IMR-90 (cell line): Measurements from ENCODE around the gene NTF3.

Experiments used
- BHLHE40 ChIP-seq: fragments of 150-350 bp; IDR thresholded peaks from 2 replicates; pipeline ENCODE4 v1.6.1; 2016; ENCODE audit warnings: mild to moderate bottlenecking, low read depth, low read length
- CEBPB ChIP-seq: IDR thresholded peaks from 2 replicates; pipeline ENCODE4 v1.6.1; 2012; ENCODE audit warnings: low read depth, low read length, improper control_type of control experiment
- CHD1 ChIP-seq: IDR thresholded peaks from 2 replicates; pipeline ENCODE4 v1.6.1; 2012; ENCODE audit warnings: low read depth, low read length, improper control_type of control experiment
- CTCF ChIP-seq: conservative IDR thresholded peaks from 2 replicates; pipeline ENCODE4 v1.5.1; 2012; ENCODE audit warnings: mild to moderate bottlenecking, low read depth, low read length, improper control_type of control experiment
- FOS ChIP-seq: fragments of 150-350 bp; IDR thresholded peaks from 2 replicates; pipeline ENCODE4 v1.6.1; 2016; ENCODE audit warnings: low read depth, low read length
- MAFK ChIP-seq: IDR thresholded peaks from 2 replicates; pipeline ENCODE4 v1.6.1; 2012; ENCODE audit warnings: low read depth, low read length, improper control_type of control experiment
- MAZ ChIP-seq: IDR thresholded peaks from 2 replicates; pipeline ENCODE4 v1.6.1; 2012; ENCODE audit warnings: low read depth, mild to moderate bottlenecking, low read length, improper control_type of control experiment, moderate library complexity, borderline replicate concordance
- MXI1 ChIP-seq: IDR thresholded peaks from 2 replicates; pipeline ENCODE4 v1.6.1; 2012; ENCODE audit warnings: low read depth, mild to moderate bottlenecking, low read length, moderate library complexity, borderline replicate concordance
- NFE2L2 ChIP-seq: fragments of 150-350 bp; IDR thresholded peaks from 2 replicates; pipeline ENCODE4 v1.6.1; 2016; ENCODE audit warnings: low read depth, mild to moderate bottlenecking, low read length
- POLR2A ChIP-seq: IDR thresholded peaks from 2 replicates; pipeline ENCODE4 v1.6.1; 2012; ENCODE audit warnings: mild to moderate bottlenecking, low read depth, low read length
- RAD21 ChIP-seq: IDR thresholded peaks from 2 replicates; pipeline ENCODE4 v1.6.1; 2012; ENCODE audit warnings: low read length, improper control_type of control experiment
- RFX5 ChIP-seq: IDR thresholded peaks from 2 replicates; pipeline ENCODE4 v1.8.0; 2012; ENCODE audit warnings: low read depth, mild to moderate bottlenecking, low read length, moderate library complexity
- USF2 ChIP-seq: fragments of 150-350 bp; IDR thresholded peaks from 2 replicates; pipeline ENCODE4 v1.6.1; 2017; ENCODE audit warnings: mild to moderate bottlenecking, antibody characterized with exemption, low read length, low read depth

GRCh38 chr12:5514016-5514415 is 82.1 kb downstream of the NTF3 start:
- TF ChIP-seq CTCF: no peak
- no peak for TF ChIP-seq MAFK
- no peak for TF ChIP-seq POLR2A
- no peak for TF ChIP-seq RAD21
- no peak for TF ChIP-seq CEBPB
- no peak for TF ChIP-seq USF2
- TF ChIP-seq BHLHE40: no peak
- TF ChIP-seq FOS: no peak
- no peak for TF ChIP-seq MAZ
- no peak for TF ChIP-seq MXI1
- no peak for TF ChIP-seq CHD1
- TF ChIP-seq RFX5: no peak
- TF ChIP-seq NFE2L2: no peak
